NT2/D1 (cell line): ENCODE data around the gene DAPK2.

ENCODE experiments used
- DNase-seq: peaks from one replicate; pipeline ENCODE4 v3.0.0-alpha.2; 2011; ENCODE audit warnings: low read depth, low spot score
- H3K27me3 ChIP-seq: 2 replicates; pipeline ENCODE4 v1.6.0; 2011; ENCODE audit warnings: mild to moderate bottlenecking; ENCODE audit not compliant: insufficient read length, insufficient read depth
- H3K36me3 ChIP-seq: 2 replicates; pipeline ENCODE4 v1.6.1; 2011; ENCODE audit warnings: mild to moderate bottlenecking, low read length, mixed read lengths; ENCODE audit not compliant: insufficient read depth, insufficient read length
- H3K4me1 ChIP-seq: 2 replicates; pipeline ENCODE4 v1.5.1; 2011; ENCODE audit not compliant: insufficient read depth, insufficient read length
- H3K4me3 ChIP-seq: 2 replicates; pipeline ENCODE4 v1.5.1; 2011; ENCODE audit warnings: low read depth; ENCODE audit not compliant: insufficient read length
- H3K9ac ChIP-seq: 2 replicates; pipeline ENCODE4 v1.6.0; 2011; ENCODE audit warnings: low read depth; ENCODE audit not compliant: insufficient read length
- H3K9me3 ChIP-seq: 2 replicates; pipeline ENCODE4 v1.5.1; 2011; ENCODE audit warnings: mild to moderate bottlenecking, low read length; ENCODE audit not compliant: insufficient read depth
- SUZ12 ChIP-seq: IDR thresholded peaks from 2 replicates; pipeline ENCODE4 v1.6.1; 2011; ENCODE audit not compliant: insufficient read length, insufficient read depth; ENCODE audit errors: extremely low read depth
- YY1 ChIP-seq: IDR thresholded peaks from 2 replicates; pipeline ENCODE4 v1.6.1; 2011; ENCODE audit not compliant: insufficient read length, insufficient read depth
- ZNF274 ChIP-seq: IDR thresholded peaks from 2 replicates; pipeline ENCODE4 v1.6.1; 2011; ENCODE audit warnings: mild to moderate bottlenecking, low read depth, low read length

The DAPK2 gene

DNA sequence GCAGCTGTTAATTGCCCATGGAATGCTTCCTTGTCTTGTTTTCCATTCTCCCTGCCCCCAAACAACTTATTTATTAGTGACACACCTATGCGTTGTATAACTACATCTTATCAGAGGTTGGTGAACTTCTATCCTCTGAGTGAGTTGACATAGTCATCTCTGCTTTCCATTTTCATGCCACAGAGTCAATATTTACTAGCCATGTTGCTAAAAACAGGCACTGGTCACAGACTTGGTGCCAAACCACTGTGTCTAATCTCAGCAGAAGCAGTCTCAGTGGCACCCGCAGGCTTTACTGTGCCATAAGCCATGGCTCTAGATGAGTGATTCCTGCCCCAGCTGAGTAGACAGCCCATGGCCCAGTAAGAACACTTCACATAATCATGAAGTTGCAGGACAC is 26.5 kb downstream of the DAPK2 start:
- no peak for DNase-seq
- Histone ChIP-seq H3K27me3 (no peaks in the 10 kb centered on the region), H3K4me1 (peaks cover 8% of the 10 kb centered on the region), H3K9ac (no peak overlapping the region), H3K36me3 (no peaks in the 10 kb centered on the region), H3K4me3 (no peak overlapping the region), H3K9me3 (no peaks in the 10 kb centered on the region)
- TF ChIP-seq SUZ12, result no peak
- no peak for TF ChIP-seq YY1
- no peak for TF ChIP-seq ZNF274

DNA sequence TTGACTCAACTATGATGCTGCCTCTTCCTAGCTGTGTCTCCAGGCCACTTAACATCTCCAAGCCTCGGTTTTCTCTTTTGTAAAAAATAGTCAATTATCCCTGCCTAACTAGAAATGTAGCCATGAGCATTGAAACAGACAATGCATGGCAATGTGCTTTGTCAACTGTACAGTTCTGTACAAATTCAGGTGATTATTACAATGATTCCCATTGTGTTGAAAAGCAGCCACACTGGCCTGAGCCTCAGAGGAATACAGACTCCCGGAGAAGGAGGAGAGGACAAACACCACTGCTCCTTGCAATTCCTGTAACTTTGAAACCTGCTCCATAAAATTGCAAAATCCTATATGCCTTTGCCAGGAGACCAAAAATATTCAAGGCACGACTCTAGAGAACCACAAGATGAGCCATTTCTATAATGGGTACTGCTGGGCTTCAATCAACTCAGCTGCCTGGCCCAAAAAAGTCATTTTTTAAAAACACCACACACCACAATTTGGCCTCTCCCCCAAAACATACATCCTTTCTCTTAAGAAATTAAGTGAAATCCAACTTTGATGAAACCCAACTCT is 28.6 kb downstream of the DAPK2 start:
- no peak overlapping the region for H3K9ac ChIP-seq
- no peak overlapping the region for H3K4me3 ChIP-seq
- H3K27me3 ChIP-seq, result no peaks in the 10 kb centered on the region
- TF ChIP-seq SUZ12, result no peak
- TF ChIP-seq YY1, result no peak
- TF ChIP-seq ZNF274, result no peak
- no peak for DNase-seq
- H3K36me3 ChIP-seq, result no peaks in the 10 kb centered on the region
- H3K9me3 ChIP-seq, result no peaks in the 10 kb centered on the region
- H3K4me1 ChIP-seq, result no peaks in the 10 kb centered on the region

DNA sequence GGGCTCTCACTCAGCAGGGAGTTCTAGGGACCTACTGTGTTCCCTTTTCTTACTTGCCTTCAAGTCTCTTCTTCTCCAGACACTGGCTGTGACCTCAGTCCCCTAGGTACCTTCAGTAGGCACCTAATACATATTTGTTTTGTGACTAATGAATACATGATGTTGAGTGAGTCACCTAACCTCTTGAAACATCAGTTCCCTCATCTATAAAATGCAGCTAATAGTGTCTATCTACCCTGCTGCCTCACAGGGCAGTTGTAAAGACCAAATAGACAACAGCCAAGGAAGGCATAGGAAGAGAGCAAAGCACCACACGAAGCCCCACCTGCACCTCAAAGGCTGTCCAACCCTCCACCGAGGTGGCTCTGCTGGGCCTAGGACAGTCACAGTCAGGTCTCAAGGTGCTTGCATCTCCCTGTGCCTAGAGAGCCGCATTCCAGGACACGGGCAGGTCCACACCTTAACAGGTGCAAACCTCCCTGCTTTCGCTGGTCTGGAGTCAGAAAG is 29.1 kb downstream of the DAPK2 start:
- DNase-seq, result no peak
- TF ChIP-seq SUZ12 (no peak), ZNF274 (no peak), YY1 (no peak)
- Histone ChIP-seq H3K4me3 (no peak overlapping the region), H3K9ac (no peak overlapping the region), H3K9me3 (no peaks in the 10 kb centered on the region), H3K4me1 (no peaks in the 10 kb centered on the region), H3K36me3 (no peaks in the 10 kb centered on the region), H3K27me3 (no peaks in the 10 kb centered on the region)

DNA sequence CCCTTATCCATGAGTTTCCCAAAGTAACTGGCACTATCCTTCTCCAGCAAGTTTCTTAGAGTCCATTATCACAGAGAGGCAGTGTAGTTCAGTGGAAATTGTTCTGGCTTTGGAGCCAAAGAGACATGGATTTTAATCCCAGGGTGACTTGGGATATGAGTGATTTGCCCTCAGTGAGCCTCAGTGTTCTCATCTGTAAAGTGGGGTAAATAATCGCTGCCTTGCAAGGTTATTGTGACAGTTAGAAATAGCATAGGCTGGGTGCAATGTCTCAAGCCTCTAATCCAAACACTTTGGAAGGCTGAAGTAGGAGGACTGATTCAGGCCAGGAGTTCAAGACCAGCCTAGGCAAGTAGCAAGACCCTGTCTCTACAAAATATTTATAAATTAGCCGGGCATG is 30.0 kb downstream of the DAPK2 start:
- no peak overlapping the region for H3K4me3 ChIP-seq
- H3K36me3 ChIP-seq, result no peaks in the 10 kb centered on the region
- H3K9me3 ChIP-seq, result no peaks in the 10 kb centered on the region
- no peak for DNase-seq
- no peaks in the 10 kb centered on the region for H3K4me1 ChIP-seq
- TF ChIP-seq YY1 (no peak), SUZ12 (no peak), ZNF274 (no peak)
- H3K9ac ChIP-seq, result no peak overlapping the region
- no peaks in the 10 kb centered on the region for H3K27me3 ChIP-seq

DNA sequence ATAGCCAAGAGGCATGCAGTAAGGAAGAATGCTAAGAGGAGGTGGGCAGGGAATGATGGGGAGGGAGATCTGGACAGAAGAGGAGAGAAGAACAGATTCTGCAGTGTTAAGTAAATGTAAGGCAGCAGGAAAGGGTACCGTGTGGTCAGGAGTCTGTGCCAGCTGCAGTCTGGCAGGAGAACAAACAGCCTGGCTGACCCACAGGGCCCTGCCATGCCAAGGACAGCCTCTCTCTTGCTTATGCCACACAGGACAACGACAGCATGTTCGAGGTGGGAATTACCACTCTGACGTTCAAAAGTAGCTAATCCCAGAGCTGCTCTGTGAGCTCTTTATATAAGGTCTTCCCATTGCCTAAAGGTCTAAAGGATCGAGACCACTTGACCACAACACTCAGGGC is 31.3 kb downstream of the DAPK2 start:
- no peak for TF ChIP-seq ZNF274
- TF ChIP-seq SUZ12, result no peak
- TF ChIP-seq YY1, result no peak
- Histone ChIP-seq H3K36me3 (no peaks in the 10 kb centered on the region), H3K27me3 (no peaks in the 10 kb centered on the region), H3K9me3 (no peaks in the 10 kb centered on the region), H3K4me3 (no peak overlapping the region), H3K9ac (no peak overlapping the region), H3K4me1 (peaks cover 3% of the 10 kb centered on the region)
- DNase-seq, result no peak

DNA sequence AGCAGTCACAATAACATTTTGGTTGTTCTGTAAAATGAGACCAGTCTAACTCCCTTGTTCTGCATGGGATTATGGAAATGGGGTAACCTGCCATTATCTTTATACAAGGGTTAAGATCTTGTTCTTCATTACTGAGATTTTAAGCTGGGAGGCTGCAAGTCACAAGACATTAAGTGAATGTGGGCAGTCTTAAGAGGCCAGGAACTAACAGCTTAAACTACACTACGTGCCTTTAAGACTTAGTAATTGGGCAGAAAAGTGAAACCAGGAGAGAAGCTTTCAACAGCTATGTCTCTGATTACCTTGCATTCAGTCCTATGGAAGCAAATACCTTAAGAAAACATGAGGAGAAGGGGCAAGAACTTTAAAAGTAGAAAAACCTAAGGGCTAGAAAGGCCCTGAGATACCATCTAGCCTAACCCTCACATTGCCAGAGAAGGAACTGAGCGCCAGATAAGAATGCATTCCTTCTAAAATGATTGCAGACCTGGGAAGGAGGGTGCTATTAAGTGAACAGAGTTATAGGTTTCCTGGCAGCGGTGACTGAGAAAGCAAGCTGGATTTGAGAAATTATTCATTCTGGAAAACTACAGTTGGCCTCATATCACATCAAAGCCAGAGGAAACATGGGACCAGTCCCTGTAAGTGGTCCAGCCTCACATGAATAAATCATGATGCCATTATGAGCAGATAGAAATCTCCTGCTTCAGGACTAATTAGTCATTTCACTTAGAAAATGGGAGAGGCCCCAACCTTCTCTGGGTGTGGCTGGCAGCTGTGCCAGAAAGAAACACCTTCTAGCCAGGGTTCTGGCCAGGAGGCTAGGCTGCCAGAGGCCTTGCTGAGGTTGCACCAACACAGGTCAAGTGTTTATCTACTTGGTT is 32.9 kb downstream of the DAPK2 start:
- no peak for DNase-seq
- Histone ChIP-seq H3K4me1 (peaks cover 3% of the 10 kb centered on the region), H3K9ac (no peak overlapping the region), H3K27me3 (no peaks in the 10 kb centered on the region), H3K36me3 (no peaks in the 10 kb centered on the region), H3K9me3 (no peaks in the 10 kb centered on the region), H3K4me3 (no peak overlapping the region)
- no peak for TF ChIP-seq ZNF274
- no peak for TF ChIP-seq SUZ12
- no peak for TF ChIP-seq YY1

DNA sequence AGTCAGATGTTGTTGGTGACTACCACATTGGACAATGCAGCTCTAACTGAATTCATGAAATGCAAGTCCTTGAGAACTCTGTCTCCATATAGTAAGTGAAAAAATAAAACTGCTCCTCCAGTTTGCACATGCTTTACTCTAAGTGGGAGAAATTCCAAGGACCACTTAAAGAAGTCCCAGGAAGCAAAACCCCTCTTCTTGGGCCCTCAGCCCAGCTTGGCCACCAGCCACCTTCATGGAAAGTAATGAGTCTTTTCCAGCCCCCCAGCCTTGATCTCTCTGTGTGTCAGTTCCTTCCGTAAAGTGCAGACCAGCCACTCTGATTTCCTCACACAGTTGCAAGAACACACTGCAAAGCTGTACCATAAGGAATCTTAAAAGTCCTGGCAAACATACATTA is 34.5 kb downstream of the DAPK2 start:
- no peak for DNase-seq
- no peak overlapping the region for H3K4me3 ChIP-seq
- no peaks in the 10 kb centered on the region for H3K27me3 ChIP-seq
- peaks cover 3% of the 10 kb centered on the region for H3K4me1 ChIP-seq
- no peaks in the 10 kb centered on the region for H3K36me3 ChIP-seq
- H3K9me3 ChIP-seq, result no peaks in the 10 kb centered on the region
- no peak overlapping the region for H3K9ac ChIP-seq
- TF ChIP-seq YY1 (no peak), ZNF274 (no peak), SUZ12 (no peak)

DNA sequence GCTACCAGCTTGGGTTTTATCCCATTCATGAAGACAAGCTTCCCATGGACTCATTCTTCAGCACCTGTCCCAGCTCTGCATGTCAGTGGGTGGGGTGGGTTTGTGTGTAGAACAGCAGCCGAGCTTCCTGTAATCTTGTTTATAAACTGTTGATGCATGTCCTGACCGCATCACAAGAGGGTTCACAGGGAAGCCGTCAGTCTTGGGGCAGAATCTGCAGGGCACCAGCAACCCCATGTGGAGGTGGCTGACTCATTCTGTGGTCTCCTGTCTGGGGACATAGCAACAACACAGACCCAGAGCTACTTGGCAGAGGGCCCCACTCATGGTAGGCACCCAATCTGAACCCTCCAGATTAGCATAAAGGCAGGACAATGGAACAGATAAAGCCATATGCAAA is 35.6 kb downstream of the DAPK2 start:
- TF ChIP-seq YY1, result no peak
- no peak for TF ChIP-seq ZNF274
- no peak for TF ChIP-seq SUZ12
- Histone ChIP-seq H3K27me3 (no peaks in the 10 kb centered on the region), H3K4me3 (no peak overlapping the region), H3K9ac (no peak overlapping the region), H3K9me3 (no peaks in the 10 kb centered on the region), H3K36me3 (no peaks in the 10 kb centered on the region), H3K4me1 (peaks cover 3% of the 10 kb centered on the region)
- no peak for DNase-seq
